ENCODE measurements around the gene CFAP61. TPM values are rescaled to one million over a fixed set of nuclear protein-coding genes. Genes with fewer than 3 reads are reported as not detected.

Gene CFAP61
- total RNA-seq, 1 donor from 2014 or later, result 0.26 TPM

- Histone ChIP-seq H3K4me3 (ENCODE audit: low read depth, low read length) (no peak overlapping the region), H3K36me3 (ENCODE audit: control insufficient read depth, insufficient read depth, low read length) (peaks cover 16% of the 10 kb centered on the region), H3K27me3 (ENCODE audit: control insufficient read depth, insufficient read depth, low read length) (no peaks in the 10 kb centered on the region)
- DNase-seq (ENCODE audit: low read depth), result no peak
- no peak for FAIRE-seq
- no peak for TF ChIP-seq CTCF (IDR thresholded peaks at IDR 0.05; ENCODE audit: insufficient read depth, low read length, severe bottlenecking)
These were observed 27.4 kb upstream of the CFAP61 start for GRCh38 chr20:20024942-20025341.

GRCh38 chr20:20027284-20027683 is 25.0 kb upstream of the CFAP61 start:
- no peaks in the 10 kb centered on the region for H3K27me3 ChIP-seq (ENCODE audit: control insufficient read depth, insufficient read depth, low read length)
- H3K4me3 ChIP-seq (ENCODE audit: low read depth, low read length), result no peak overlapping the region
- no peak for FAIRE-seq
- TF ChIP-seq CTCF (IDR thresholded peaks at IDR 0.05; ENCODE audit: insufficient read depth, low read length, severe bottlenecking), result no peak
- peaks cover 12% of the 10 kb centered on the region for H3K36me3 ChIP-seq (ENCODE audit: control insufficient read depth, insufficient read depth, low read length)
- DNase-seq (ENCODE audit: low read depth), result no peak

- DNase-seq (ENCODE audit: low read depth) (no peak), FAIRE-seq (no peak)
- no peaks in the 10 kb centered on the region for H3K27me3 ChIP-seq (ENCODE audit: control insufficient read depth, insufficient read depth, low read length)
- H3K4me3 ChIP-seq (ENCODE audit: low read depth, low read length), result no peak overlapping the region
- no peak for TF ChIP-seq CTCF (IDR thresholded peaks at IDR 0.05; ENCODE audit: insufficient read depth, low read length, severe bottlenecking)
- H3K36me3 ChIP-seq (ENCODE audit: control insufficient read depth, insufficient read depth, low read length), result peaks cover 7% of the 10 kb centered on the region
These were observed 20.5 kb upstream of the CFAP61 start for GRCh38 chr20:20031790-20032189.

GRCh38 chr20:20034486-20034885 is 17.8 kb upstream of the CFAP61 start:
- DNase-seq (ENCODE audit: low read depth) (no peak), FAIRE-seq (no peak)
- no peak overlapping the region for H3K4me3 ChIP-seq (ENCODE audit: low read depth, low read length)
- no peak for TF ChIP-seq CTCF (IDR thresholded peaks at IDR 0.05; ENCODE audit: insufficient read depth, low read length, severe bottlenecking)
- peaks cover 8% of the 10 kb centered on the region for H3K36me3 ChIP-seq (ENCODE audit: control insufficient read depth, insufficient read depth, low read length)
- H3K27me3 ChIP-seq (ENCODE audit: control insufficient read depth, insufficient read depth, low read length), result no peaks in the 10 kb centered on the region

GRCh38 chr20:20036756-20037155 is 15.6 kb upstream of the CFAP61 start:
- TF ChIP-seq CTCF (IDR thresholded peaks at IDR 0.05; ENCODE audit: insufficient read depth, low read length, severe bottlenecking), result no peak
- FAIRE-seq (no peak), DNase-seq (ENCODE audit: low read depth) (no peak)
- Histone ChIP-seq H3K4me3 (ENCODE audit: low read depth, low read length) (no peak overlapping the region), H3K36me3 (ENCODE audit: control insufficient read depth, insufficient read depth, low read length) (peaks cover 8% of the 10 kb centered on the region), H3K27me3 (ENCODE audit: control insufficient read depth, insufficient read depth, low read length) (no peaks in the 10 kb centered on the region)

- DNase-seq (ENCODE audit: low read depth) (no peak), FAIRE-seq (no peak)
- TF ChIP-seq CTCF (IDR thresholded peaks at IDR 0.05; ENCODE audit: insufficient read depth, low read length, severe bottlenecking), result no peak
- H3K27me3 ChIP-seq (ENCODE audit: control insufficient read depth, insufficient read depth, low read length), result no peaks in the 10 kb centered on the region
- no peak overlapping the region for H3K4me3 ChIP-seq (ENCODE audit: low read depth, low read length)
- H3K36me3 ChIP-seq (ENCODE audit: control insufficient read depth, insufficient read depth, low read length), result peaks cover 11% of the 10 kb centered on the region
These were observed 14.4 kb upstream of the CFAP61 start for GRCh38 chr20:20037960-20038359.

Measured in bronchial epithelial cell (primary cell).